Glomerular visceral epithelial cell (primary cell): ENCODE measurements around the gene NAA40.

ENCODE experiments used
- DNase-seq: peaks from one replicate; pipeline ENCODE4 v3.0.0-alpha.2; 2016; ENCODE audit errors: extremely low spot score

The NAA40 gene

DNA sequence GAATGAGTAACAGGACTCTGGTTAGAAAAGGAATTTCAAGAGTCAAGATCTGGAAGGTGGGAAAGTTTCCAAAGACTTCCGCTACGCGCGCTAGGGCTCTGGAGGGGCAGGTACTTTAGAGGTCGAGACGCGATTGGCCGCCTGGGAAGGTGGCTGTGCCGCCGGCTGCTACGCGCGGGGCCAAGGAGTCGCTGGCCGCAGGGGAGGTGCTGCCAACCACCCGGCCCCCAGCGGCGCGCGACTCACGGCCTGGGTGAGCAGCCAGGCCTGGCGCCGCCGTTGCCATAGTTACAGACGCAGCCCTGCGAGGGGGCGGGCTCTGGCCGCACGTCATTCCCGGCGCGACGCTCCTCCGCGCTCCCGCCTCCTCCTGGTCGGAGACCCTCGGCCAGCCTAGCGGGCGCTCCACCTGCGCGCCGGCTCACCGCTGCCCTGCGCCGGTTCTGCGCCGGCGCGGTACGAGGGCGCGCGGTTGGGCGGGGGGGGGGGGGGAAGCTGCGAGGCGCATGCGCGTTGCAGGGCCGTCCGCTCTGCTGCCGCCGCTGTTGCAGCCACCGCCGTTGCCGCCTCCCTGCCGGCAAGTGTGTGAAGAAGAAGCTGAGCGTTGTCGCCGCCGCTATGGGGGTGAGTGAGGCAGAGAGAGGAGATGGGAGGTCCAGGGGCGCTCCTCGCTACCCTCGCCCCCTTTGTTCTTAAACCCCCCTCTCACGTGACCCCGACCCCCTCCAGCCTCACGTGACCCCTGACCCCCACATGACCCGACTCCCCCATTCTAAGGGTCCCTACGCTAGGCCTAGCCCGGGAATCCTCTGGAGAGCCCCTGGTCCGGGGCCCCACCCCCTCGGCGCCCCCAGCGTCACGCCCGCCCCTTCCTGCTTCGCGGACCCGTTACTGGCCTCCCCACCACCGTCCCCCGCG, at the start of gene NAA40:
Gene NAA40, plus strand, starts transcription at position 524 of the 918 bp plus-strand sequence. Its CDS starts 95 bp downstream, at position 619.
- peak; percentile 99 for DNase-seq

DNA sequence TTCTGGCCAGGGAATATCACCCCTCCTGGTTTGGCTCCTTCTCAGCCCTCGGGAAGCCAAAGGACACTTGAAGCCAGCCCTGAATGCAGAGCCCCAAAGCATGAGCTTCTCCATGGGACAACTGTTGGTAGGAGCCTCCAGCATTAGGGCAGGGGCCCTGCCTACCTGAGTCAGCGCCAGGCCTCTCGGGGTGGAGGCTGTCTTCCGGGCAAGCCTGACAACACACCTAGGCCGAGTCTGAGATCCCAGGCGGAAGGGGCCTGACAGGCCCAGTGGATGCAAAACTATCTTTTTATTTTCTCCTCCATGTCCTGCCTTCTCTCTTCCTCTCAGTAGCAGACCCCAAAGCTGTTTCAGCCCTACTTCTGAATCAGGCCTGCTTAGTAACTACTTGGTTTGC, 49.5 kb upstream of the NAA40 start:
- no peak for DNase-seq

DNA sequence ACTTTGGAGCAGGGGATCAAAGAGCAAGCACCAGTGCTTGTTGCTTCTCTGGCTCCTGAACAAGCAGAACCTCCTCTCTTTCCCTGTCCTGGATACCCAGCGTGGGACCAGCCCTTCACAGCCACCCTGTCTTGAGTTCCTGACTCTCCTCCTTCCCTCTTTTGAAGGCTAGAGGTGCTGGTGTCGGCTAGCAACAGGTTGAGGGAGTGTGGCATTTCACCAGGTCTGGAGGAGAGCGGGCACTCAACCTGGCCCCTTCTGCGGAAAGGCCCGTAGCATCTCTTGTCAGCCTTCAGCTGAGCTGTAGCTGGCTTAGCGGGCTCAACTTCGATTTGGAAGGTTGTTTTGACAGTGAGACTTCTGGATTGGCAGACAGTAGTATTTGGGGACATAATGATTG, 48.4 kb upstream of the NAA40 start:
- no peak for DNase-seq

DNA sequence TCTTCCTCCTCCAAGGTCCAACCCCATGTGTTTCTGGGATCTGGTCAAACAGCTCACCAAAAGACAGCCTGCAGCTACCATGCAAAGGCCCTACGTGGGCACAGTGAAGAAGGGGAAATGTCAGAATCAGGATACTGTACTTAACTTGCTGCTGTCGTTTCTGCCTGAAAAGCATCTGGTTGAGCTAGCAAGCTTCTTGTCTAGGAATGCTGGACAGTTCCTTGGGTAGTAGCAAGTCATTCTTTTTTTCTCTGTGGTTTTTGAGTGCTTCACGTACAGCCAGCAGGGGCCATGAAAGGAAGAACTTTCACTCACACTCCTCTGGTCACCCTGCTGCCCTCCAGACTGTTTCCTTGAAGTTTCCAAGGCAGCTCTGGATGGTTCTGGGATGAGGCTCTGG, 46.6 kb upstream of the NAA40 start:
- no peak for DNase-seq

DNA sequence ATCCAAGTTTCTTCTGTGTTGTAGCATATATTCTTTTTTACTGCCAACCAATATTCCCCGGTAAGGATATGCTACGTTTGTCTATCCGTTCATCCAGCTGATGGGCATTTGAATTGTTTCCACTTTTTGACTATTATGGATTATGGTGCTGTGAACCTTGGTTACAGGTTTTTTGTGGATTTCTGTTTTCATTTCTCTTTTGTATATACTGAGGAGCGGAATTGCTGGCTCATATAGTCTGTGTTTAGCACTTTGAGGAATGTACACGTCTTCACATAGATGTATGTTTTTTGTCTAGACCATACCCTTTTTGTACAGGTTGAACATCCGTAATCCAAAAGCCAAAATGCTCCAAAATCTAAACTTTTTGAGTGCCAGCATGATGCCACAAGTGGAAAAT, 45.4 kb upstream of the NAA40 start:
- DNase-seq = no peak

DNA sequence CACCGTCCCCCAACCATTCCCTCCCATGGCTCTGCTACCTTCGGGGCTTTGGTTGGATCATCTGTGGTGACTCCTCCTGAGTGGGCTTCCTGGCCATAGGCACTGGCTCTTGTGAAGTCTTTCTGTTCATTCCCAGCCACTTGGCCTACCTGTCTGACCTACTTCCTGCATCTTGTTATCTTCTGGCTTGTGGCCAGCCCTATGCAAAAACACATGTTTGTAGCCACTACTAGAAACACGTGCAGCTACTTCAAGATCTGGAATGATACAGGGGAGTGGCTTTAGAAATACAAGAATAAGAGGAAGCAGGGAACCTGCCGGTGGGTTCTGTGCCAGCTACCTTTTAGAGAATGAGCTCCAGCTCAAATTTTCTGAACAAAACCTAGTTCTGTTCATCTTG, 42.7 kb upstream of the NAA40 start:
- no peak for DNase-seq

DNA sequence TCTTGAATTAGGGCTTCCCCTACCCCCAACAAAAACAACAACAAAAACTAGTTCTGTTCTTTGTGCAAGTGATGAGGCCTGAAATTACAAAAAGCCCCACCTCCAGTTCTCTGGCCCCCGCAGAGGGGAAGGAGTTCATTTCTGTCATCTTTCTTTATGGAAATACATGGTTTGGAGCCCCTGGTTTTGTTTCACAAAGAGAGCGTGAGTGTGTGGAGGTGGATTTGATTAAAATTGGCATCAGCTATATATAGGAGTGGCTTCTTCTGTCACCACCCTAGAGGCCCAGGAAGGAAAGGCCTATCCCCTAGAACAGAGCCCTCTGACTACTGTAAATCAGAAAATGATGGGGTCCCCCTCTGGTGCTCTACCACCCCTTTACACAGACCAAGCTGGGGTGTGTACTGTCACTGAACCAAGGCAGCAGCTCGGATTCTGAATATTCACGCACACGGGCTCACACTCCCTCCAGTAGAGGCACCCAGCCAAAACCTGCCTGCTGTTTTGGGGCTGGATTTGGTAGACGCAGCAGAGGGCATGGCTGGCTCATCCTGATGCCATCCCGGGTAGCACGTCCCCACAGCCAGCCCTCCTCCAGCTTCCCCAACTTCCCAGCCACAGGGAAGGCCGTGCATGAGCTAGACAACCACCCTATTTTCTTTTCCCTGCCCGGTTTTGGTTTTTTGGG, 41.2 kb upstream of the NAA40 start:
- DNase-seq = no peak

DNA sequence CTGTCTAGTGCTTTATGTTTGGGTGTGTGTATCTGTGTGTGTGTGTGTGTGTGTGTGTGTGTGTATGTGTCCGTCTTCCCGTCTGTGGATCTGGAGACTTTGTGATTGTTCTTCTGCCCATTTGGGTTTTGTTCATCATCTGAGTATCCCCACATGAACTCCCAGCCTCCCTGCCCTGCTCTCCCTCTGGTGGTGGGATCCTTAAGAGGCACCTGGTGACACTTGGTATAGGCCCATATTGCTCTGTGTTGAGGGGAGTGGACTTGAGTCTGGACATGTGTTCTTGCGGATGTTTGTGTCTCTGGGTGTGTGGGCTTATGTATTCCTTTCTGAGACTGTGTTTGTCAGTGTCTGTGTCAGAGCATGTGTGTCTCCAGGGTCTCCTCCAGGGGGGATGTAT, 37.1 kb upstream of the NAA40 start:
- no peak for DNase-seq

DNA sequence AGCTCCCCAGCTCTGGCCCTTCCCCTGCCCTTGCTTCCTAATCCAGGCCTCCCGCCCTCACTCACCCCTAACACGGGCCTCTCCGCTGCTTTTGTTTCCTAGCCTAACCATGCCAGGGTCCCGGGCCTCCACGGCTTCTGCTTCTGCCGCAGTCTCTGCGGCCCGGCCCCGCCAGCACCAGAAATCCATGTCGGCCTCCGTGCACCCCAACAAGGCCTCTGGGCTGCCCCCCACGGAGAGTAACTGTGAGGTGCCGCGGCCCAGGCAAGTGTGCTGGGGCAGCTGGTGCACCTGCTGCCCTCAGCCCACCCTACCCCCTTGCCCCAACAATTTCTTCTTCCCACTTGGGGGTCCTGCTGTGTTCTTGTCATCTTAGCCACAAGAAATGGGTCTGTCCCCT, 34.9 kb upstream of the NAA40 start:
- DNase-seq = no peak

DNA sequence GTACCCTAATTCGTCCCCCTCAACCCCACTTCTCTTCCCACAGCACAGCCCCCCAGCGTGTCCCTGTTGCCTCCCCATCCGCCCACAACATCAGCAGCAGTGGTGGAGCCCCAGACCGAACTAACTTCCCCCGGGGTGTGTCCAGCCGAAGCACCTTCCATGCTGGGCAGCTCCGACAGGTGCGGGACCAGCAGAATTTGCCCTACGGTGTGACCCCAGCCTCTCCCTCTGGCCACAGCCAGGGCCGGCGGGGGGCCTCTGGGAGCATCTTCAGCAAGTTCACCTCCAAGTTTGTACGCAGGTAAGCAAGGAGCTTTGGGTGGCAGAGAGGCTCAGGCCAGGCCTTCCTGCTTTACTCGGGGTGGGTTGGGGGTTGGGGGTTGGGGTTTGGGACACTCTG, 34.1 kb upstream of the NAA40 start:
- DNase-seq = no peak

DNA sequence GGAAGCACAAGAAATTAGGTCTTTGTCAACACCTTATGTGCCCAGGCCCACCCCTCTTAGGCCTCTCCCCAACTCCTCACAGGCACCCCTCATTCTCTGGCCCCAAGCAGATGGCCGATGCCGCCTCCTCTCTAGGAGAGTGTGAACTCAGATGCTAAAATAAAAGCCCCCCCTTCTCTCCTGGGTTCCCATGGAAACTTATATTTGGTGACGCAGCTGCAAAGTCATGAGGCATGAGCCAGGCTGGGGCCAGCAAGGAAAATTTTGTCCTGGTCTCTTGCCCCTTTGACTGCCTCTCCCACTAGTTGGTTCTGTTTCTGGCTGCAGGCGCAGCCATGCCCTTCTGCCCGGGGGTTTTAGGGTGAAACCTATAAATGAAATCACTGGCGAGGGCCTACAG, 33.6 kb upstream of the NAA40 start:
- DNase-seq = no peak

DNA sequence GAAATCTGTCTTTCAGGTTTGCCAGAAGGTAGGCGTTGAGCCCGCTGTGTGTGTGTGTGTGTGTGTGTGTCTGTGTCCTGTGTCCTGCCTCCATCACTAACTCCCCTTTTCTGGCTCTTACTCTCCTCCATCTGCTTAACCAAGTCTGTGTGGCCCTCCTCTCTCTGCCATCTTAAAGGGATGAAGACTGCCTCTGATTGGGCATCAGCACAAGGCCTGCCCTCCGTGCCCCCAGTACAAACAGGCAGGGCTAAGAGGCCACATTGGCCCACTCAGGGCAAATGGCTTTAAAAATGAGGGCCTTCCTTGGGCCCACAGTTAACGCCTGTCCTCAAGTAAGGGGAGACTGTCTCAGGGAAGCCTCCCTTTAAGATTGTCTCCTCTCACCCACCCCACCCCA, 32.7 kb upstream of the NAA40 start:
- no peak for DNase-seq

DNA sequence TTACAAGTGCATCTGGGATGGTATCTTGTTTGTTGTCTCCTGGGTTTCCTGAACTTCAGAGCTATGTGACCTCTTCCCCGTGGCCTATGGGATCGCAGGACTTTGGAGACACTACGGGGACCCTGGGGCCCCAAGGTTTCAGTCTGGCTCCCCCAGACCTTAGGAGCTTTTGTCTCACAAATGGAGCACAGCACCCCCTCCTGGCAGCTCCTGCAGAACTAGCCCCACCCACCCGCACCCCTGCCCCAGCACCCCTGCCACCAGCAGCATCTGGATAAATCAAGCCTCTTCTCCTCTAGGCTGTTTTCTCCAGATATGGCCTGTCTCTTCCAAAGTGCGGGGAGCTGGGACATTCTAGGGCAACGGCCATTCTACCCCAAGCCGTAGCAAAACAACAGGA, 32.2 kb upstream of the NAA40 start:
- DNase-seq = no peak

DNA sequence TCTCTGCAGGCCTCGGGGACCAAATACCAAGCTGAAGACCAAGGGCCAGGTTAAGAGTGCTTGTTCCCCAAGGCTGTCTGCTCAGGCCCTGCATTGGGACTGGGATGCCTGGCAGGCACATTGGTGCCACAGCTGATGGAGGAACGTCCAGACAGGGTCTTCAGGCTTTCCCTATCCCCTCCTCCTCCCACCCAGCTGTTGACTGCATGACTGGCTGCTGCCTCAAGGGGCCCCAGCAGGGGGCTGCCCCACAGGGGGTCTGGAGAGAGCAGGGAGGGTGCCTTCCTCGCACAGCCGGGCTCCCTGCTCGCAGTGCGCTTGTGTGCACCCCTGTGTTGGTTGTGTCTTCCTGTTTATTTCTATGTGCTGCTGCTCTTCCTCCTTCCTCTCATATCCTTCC, 31.7 kb upstream of the NAA40 start:
- DNase-seq = no peak

DNA sequence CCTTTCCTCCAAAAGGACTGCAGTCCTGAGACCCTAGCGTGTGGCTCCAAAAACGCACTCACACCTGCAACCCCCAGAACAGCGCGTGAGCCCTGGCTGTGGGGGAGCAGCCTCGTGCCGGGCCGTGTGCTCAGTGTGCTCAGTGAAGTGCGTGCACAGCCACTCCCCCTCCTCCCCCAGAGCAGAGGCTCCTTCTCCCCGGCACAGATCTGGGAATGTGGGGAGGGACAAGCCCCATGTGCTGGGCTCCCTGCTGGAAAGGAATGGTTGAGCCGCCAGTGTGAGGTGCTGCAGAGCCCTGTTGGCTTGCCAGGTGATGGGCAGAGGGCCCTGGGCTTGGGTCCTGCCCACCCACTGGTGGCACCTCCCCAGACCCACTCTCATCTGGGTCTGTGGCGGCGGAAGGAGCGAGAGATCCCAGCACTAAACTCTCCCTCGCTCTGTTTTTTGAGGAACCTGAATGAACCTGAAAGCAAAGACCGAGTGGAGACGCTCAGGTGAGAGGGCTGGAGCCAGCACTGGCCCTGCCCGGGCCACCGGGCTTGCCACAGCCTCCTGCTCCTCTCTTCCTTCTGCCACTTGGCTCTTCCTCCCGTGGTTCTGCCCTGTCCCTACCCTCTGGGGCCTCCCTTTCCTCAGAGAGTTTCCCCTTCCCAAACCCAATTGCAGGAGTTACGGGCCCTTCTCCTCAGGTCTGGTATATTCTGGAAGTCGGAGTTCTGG, 30.8 kb upstream of the NAA40 start:
- no peak for DNase-seq

DNA sequence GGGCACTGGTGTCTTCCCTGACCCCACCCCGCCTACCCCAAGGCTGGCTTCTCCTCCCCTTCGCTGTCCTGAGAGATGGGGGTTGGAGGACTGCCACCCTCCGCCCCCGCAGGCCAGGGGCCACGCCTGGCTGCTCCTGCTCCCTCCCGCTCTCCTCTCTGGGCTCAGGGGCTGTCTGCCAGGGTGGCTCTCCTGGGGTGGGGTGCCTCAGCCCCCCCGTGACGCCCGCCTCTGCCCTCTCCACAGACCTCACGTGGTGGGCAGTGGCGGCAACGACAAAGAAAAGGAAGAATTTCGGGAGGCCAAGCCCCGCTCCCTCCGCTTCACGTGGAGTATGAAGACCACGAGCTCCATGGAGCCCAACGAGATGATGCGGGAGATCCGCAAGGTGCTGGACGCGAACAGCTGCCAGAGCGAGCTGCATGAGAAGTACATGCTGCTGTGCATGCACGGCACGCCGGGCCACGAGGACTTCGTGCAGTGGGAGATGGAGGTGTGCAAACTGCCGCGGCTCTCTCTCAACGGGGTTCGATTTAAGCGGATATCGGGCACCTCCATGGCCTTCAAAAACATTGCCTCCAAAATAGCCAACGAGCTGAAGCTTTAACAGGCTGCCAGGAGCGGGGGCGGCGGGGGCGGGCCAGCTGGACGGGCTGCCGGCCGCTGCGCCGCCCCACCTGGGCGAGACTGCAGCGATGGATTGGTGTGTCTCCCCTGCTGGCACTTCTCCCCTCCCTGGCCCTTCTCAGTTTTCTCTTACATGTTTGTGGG, 30.0 kb upstream of the NAA40 start:
- DNase-seq = no peak

DNA sequence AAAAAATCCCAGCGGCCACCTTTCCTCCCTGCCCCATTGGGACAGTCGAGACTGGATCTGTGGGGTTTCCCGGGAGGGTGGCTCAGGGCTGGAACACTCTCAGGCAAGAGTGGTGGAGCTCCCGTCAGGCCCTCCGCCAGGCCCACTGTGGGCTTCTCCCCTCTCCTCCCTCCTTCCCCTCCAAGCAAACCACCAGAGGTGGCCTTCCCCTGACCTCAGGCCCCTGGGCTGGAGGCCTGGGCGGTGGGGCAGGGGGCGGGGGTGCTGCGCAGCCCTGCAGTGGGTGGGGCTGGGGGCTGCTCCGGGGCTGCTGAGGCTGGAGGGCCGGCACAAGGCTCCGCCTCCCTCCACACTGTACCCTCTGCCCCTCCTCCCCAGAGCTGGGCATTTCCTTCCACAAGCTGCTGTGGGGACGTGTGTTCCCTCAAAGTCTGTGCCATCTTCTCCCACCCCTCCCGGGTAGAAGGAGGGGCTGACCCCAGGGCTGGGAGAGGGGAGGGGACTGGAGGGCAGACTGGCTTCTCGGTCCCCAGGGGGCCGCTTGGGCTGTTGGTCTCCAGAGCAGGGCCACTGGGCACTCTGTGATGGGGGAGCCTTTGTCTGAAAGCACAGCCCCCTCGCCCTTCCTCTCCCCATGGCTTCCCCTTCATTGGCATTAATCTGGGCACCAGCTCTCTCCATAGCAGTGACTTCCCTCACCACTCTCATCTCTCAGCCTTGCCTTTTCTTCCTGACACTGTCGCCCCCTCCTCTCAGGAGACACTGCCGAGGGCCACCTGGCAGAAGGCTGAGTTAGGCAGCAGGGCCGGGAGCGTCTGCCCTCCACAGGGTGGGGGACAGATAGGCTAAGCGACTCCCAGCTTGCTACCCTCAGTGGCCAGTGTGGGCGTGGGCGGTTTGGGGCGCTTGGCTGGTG, 29.0 kb upstream of the NAA40 start:
- DNase-seq = no peak

DNA sequence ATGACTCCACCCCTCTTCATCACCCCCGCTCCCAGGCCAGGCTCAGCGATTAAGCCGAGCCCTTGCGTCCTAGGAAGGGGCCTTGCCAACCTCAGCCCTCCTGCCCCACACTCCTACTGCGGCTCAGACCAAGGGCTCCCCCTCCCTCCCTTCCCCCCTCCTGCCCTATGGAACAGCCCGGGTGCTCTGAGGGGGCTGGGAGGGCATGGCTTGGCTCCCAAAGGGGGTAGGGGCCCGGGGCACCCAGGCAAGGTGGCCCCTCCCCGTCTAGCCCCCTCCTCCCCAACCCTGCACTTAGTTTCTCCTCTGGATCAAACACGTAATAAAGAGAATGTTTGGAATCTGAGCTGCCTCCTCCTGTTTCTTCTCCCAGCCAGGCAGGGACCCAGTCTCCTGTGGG, 28.1 kb upstream of the NAA40 start:
- DNase-seq = no peak

DNA sequence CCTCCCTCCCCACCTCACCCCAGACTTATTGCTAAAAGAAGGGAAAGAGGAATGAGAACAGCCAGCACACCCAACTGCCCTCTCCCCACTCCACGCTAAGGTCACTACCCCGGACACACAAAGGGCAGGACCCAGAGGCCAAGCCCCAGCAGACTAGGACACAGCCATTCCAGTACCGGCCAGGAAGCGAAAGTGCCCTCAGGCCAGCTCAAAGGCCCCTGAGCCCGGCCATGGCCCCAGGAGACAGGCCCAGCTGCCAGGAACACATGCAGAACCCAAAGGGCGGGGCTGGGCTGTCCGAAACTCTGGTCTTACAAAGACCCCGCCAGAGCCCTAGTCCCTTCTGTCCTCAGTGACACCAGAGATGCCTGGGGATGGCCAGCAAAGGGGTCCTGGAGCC, 27.4 kb upstream of the NAA40 start:
- no peak for DNase-seq

DNA sequence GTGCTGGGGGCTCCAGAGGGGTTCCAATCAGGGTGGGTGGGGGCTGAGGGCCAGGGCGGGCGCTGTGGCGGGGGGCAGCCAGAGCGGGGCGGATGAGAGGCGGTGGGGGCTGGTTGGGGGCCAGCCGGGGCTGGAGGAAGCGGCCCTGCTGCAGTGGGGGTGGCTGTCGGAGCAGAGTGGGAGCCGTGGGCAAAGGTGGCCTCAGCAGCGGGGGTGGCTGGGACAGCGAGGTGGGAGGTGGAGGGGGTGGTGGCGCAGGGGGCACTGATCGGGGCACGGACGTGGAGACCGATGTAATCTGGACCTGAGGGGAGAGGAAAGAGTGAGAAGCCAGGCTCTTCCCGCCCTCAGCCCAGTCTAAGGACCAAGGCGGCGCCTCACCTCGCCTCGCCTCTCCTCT, 26.9 kb upstream of the NAA40 start:
- no peak for DNase-seq

DNA sequence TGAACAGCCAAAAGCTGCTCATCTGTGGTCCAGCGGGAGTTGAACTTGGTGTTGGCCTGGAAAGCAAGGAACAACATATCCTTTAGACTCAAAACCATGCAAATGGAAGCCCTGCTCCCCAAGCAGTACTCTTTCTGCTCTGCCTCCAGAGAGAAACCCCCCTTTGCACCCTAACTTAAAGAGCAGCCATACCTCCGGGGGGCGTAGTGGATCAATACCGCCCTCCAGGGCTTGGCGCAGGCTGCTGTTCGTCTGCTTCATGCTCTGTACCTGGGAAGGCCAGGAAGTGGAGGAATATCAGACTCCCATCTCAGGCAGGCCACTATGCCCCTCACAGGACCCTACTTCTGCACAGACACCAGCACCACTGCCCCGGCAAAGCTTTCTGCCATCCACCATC, 26.1 kb upstream of the NAA40 start:
- no peak for DNase-seq
